ENCODE measurements around the gene AK8. TPM values are rescaled to one million over a fixed set of nuclear protein-coding genes. Genes with fewer than 3 reads are reported as not detected.

AK8 gene
- polyA plus RNA-seq, 3 donors, result 0.08 TPM; not detected in 2

DNA sequence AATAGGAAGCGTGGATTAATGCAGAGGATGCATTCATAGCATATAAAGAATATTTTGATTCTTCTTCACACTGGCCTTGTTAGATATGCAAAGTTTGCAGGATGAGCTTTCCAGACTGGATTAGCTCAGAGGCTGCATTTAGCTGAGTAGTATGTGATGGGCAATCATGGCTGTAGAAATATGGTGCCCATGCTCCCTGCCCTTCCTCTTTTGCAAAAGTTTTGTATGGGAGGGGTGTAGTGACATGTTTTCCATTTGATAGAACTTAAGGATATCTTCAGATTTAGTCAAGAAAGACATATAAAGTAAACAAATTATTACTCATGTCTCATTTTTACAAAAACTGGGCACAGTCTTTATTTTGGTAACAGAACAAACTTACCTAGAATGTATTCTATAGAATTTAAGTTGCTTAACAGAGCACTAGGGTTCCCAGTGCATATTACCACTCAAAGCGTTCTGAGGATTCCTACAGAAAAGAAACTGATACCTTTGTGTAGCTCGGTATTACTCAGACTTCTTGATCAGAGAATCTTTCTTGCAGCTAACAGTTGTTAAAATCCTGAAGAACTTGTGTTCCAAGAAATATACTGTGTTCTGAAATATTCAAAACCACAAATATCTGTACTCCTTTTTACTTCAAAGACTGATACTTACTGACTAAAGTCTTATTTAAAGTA lies 198.0 kb downstream of the AK8 start:
- intact Hi-C loops (cut with micrococcal nuclease), result no loop called here
- TF ChIP-seq, protein P1, sequence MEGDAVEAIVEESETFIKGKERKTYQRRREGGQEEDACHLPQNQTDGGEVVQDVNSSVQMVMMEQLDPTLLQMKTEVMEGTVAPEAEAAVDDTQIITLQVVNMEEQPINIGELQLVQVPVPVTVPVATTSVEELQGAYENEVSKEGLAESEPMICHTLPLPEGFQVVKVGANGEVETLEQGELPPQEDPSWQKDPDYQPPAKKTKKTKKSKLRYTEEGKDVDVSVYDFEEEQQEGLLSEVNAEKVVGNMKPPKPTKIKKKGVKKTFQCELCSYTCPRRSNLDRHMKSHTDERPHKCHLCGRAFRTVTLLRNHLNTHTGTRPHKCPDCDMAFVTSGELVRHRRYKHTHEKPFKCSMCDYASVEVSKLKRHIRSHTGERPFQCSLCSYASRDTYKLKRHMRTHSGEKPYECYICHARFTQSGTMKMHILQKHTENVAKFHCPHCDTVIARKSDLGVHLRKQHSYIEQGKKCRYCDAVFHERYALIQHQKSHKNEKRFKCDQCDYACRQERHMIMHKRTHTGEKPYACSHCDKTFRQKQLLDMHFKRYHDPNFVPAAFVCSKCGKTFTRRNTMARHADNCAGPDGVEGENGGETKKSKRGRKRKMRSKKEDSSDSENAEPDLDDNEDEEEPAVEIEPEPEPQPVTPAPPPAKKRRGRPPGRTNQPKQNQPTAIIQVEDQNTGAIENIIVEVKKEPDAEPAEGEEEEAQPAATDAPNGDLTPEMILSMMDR (IDR thresholded peaks at IDR 0.05), result no peak
- H3K4me2 ChIP-seq (replicated peaks; ENCODE audit: extremely low read depth, low read length, poor library complexity, severe bottlenecking), result no peak overlapping the region
- peaks cover 46 to 64% of the 10 kb centered on the region in 2 donors for H3K36me3 ChIP-seq (replicated peaks in 1 of 2; ENCODE audit: control insufficient read depth in 1 of 2, insufficient read depth in 2 of 2, low read length in 2 of 2)
- H3K27ac ChIP-seq (ENCODE audit: low read depth in 1 of 2, low read length in 2 of 2), result no peak overlapping the region
- H3K27me3 Mint-ChIP-seq (ENCODE audit: low read depth in 3 of 3), result peaks cover 0 to 2% (median 0%) of the 10 kb centered on the region in 3 donors
- H3K9ac ChIP-seq (ENCODE audit: insufficient read depth, low read length, poor library complexity, severe bottlenecking), result no peak overlapping the region
- no peaks in the 10 kb centered on the region for H3K9me3 Mint-ChIP-seq
- peaks cover 43% of the 10 kb centered on the region for H3K79me2 ChIP-seq (ENCODE audit: insufficient read depth, low read length)
- H3K9me3 ChIP-seq (replicated peaks in 1 of 2; ENCODE audit: control insufficient read depth in 1 of 2, insufficient read depth in 1 of 2, low read length in 2 of 2), result no peaks in the 10 kb centered on the region
- H3K27ac Mint-ChIP-seq, result no peak overlapping the region
- no peak overlapping the region for H3K4me3 ChIP-seq (replicated peaks in 1 of 3; ENCODE audit: low read depth in 2 of 3, low read length in 3 of 3)
- no peak overlapping the region for H3K4me3 Mint-ChIP-seq
- H3K4me1 ChIP-seq (ENCODE audit: control insufficient read depth in 1 of 2, insufficient read depth in 2 of 2, low read length in 2 of 2), result no peaks in the 10 kb centered on the region
- no peak overlapping the region for H2AFZ ChIP-seq (ENCODE audit: insufficient read depth, low read depth, low read length, poor library complexity, severe bottlenecking)
- peaks cover 16% of the 10 kb centered on the region for H4K20me1 ChIP-seq (ENCODE audit: insufficient read depth, low read length)
- H3K36me3 Mint-ChIP-seq, result peaks cover 46 to 64% of the 10 kb centered on the region in 2 donors
- H3K4me1 Mint-ChIP-seq, result no peaks in the 10 kb centered on the region
- no CpG with 5 or more reads among the region's 3 CpGs for WGBS (ENCODE audit: insufficient coverage)
- H3K27me3 ChIP-seq (ENCODE audit: control insufficient read depth in 2 of 2, insufficient read depth in 2 of 2, low read length in 2 of 2), result no peaks in the 10 kb centered on the region
- DNase-seq, result no peak

DNA sequence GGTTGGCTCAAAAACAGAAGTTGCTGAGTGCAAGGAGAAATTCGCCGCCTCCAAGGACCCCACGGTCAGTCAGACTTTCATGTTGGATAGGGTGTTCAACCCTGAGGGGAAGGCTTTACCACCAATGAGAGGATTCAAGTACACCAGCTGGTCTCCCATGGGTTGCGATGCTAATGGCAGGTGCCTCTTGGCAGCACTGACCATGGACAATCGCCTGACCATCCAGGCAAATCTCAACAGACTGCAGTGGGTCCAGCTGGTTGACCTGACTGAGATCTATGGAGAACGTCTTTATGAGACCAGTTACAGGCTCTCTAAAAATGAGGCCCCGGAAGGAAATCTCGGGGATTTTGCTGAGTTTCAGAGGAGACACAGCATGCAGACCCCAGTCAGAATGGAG lies 200.1 kb downstream of the AK8 start:
- Mint-ChIP-seq H3K27ac (no peak overlapping the region), H3K4me1 (peaks cover 7% of the 10 kb centered on the region), H3K9me3 (no peaks in the 10 kb centered on the region), H3K36me3 (peaks cover 30 to 47% of the 10 kb centered on the region in 2 donors), H3K27me3 (ENCODE audit: low read depth in 3 of 3) (peaks cover 0 to 2% (median 0%) of the 10 kb centered on the region in 3 donors), H3K4me3 (no peak overlapping the region)
- H3K27me3 ChIP-seq (ENCODE audit: control insufficient read depth in 2 of 2, insufficient read depth in 2 of 2, low read length in 2 of 2), result no peaks in the 10 kb centered on the region
- TF ChIP-seq, protein P1 (IDR thresholded peaks at IDR 0.05), result no peak
- no peak overlapping the region for H3K4me3 ChIP-seq (replicated peaks in 1 of 3; ENCODE audit: low read depth in 2 of 3, low read length in 3 of 3)
- peaks cover 31 to 43% of the 10 kb centered on the region in 2 donors for H3K36me3 ChIP-seq (replicated peaks in 1 of 2; ENCODE audit: control insufficient read depth in 1 of 2, insufficient read depth in 2 of 2, low read length in 2 of 2)
- peaks cover 64% of the 10 kb centered on the region for H3K79me2 ChIP-seq (ENCODE audit: insufficient read depth, low read length)
- no peaks in the 10 kb centered on the region for H3K9me3 ChIP-seq (replicated peaks in 1 of 2; ENCODE audit: control insufficient read depth in 1 of 2, insufficient read depth in 1 of 2, low read length in 2 of 2)
- H3K4me2 ChIP-seq (replicated peaks; ENCODE audit: extremely low read depth, low read length, poor library complexity, severe bottlenecking), result no peak overlapping the region
- peaks cover 36% of the 10 kb centered on the region for H4K20me1 ChIP-seq (ENCODE audit: insufficient read depth, low read length)
- no peak for DNase-seq
- no peak overlapping the region for H2AFZ ChIP-seq (ENCODE audit: insufficient read depth, low read depth, low read length, poor library complexity, severe bottlenecking)
- intact Hi-C loops (cut with micrococcal nuclease), result no loop called here
- peaks cover 0 to 6% of the 10 kb centered on the region in 2 donors for H3K4me1 ChIP-seq (ENCODE audit: control insufficient read depth in 1 of 2, insufficient read depth in 2 of 2, low read length in 2 of 2)
- no peak overlapping the region for H3K27ac ChIP-seq (ENCODE audit: low read depth in 1 of 2, low read length in 2 of 2)
- H3K9ac ChIP-seq (ENCODE audit: insufficient read depth, low read length, poor library complexity, severe bottlenecking), result no peak overlapping the region
- WGBS (ENCODE audit: insufficient coverage), result 98% methylated on average over 8 of the region's 8 CpGs

Other genes starting within 250 kb of the AK8 start
- gene DDX31, start 208.3 kb downstream of the AK8 start, polyA plus RNA-seq, result 1 to 10 TPM; 1.1 to 4.2 (median 1.5) TPM
- 1 to 10 TPM in 2 of 3 donors, under 1 TPM in 1; 0.99 to 2.7 (median 2.1) TPM for gene GTF3C4, start 207.8 kb downstream of the AK8 start, polyA plus RNA-seq
- under 1 TPM; 0.28 to 0.95 (median 0.57) TPM for gene SPACA9, start 614 bp upstream of the AK8 start, polyA plus RNA-seq
- 10 to 100 TPM in 1 of 3 donors, 1 to 10 TPM in 2; 3.3 to 43.0 (median 5.8) TPM for gene TSC1, start 66.3 kb upstream of the AK8 start, polyA plus RNA-seq
- gene GFI1B, start 100.4 kb upstream of the AK8 start, polyA plus RNA-seq, result under 1 TPM; 0.06 to 0.39 (median 0.21) TPM
- 10 to 100 TPM; 21.3 to 75.6 (median 24.4) TPM for gene GTF3C5, start 152.7 kb upstream of the AK8 start, polyA plus RNA-seq
- gene CEL, start 183.7 kb upstream of the AK8 start, polyA plus RNA-seq, result under 1 TPM in 1 of 3 donors, not detected in 2; 0.24 TPM
- 10 to 100 TPM in 1 of 3 donors, 1 to 10 TPM in 2; 3.5 to 63.8 (median 4.2) TPM for gene RALGDS, start 243.0 kb upstream of the AK8 start, polyA plus RNA-seq